CD4-positive, alpha-beta T cell (primary cell): ENCODE measurements around the gene NCDN. TPM values are rescaled to one million over a fixed set of nuclear protein-coding genes. Genes with fewer than 3 reads are reported as not detected.
"Not testable (repeated sequence)": the region's sequence is repeated elsewhere in the genome, so short reads cannot be mapped to it uniquely, and the experiment has no call there.

ENCODE experiments used
- ATAC-seq: fragments of 200-7000 bp; cut with Tn5 transposase; one replicate; pipeline ENCODE4 v1.10.0; 2022; ENCODE audit warnings: mild to moderate bottlenecking; ENCODE audit not compliant: poor library complexity
- CTCF ChIA-PET: fragments of 350-600 bp; sonication (Branson Sonifier 250); formaldehyde crosslinking; loops from one replicate; lab custom pipeline; 2021; ENCODE audit warnings: antibody characterized with exemption, inconsistent platforms; lab: Charles Lee
- POLR2A ChIA-PET: fragments of 350-600 bp; sonication (Branson Sonifier 250); formaldehyde crosslinking; loops from one replicate; lab custom pipeline; 2021; ENCODE audit warnings: antibody characterized with exemption, inconsistent platforms; lab: Charles Lee
- DNase-seq, 14 experiments: peaks; one replicate each; pipeline ENCODE4 v3.0.0-alpha.2; 2013 to 2020; ENCODE audit warnings: mixed read lengths in 2 of 14
- H3K27ac ChIP-seq, 2 donors: one replicate each; pipeline versions ENCODE4 v1.5.1 to v1.7.0; 2013; ENCODE audit warnings: low read length in 2 of 2, low read depth in 1 of 2, mild to moderate bottlenecking in 1 of 2
- H3K27me3 ChIP-seq, 2 experiments: 1 replicate in 1 of 2; 2 replicates in 1 of 2; pipeline versions ENCODE4 v1.6.1 to v1.7.0; 2013; ENCODE audit warnings: low read length in 2 of 2, control low read depth in 1 of 2, mild to moderate bottlenecking in 1 of 2, moderate library complexity in 1 of 2; ENCODE audit not compliant: insufficient read depth in 2 of 2, control insufficient read depth in 1 of 2
- H3K36me3 ChIP-seq: one replicate; pipeline ENCODE4 v1.6.1; 2013; ENCODE audit warnings: low read length, control low read depth; ENCODE audit not compliant: insufficient read depth
- H3K4me1 ChIP-seq: one replicate; pipeline ENCODE4 v1.6.1; 2013; ENCODE audit warnings: low read length, control low read depth; ENCODE audit not compliant: insufficient read depth
- H3K4me3 ChIP-seq: one replicate; pipeline ENCODE4 v1.5.1; 2013; ENCODE audit warnings: mild to moderate bottlenecking, low read length, moderate library complexity
- H3K9me3 ChIP-seq, 2 experiments: 1 replicate in 1 of 2; 2 replicates in 1 of 2; pipeline versions ENCODE4 v1.6.1 to v1.7.0; 2013; ENCODE audit warnings: low read length in 2 of 2, mild to moderate bottlenecking in 2 of 2, control low read depth in 1 of 2, moderate library complexity in 1 of 2; ENCODE audit not compliant: control insufficient read depth in 1 of 2, insufficient read depth in 1 of 2
- H3K27ac Mint-ChIP-seq: one replicate; pipeline ENCODE4 v1.8.0; 2020; ENCODE audit warnings: mixed read lengths
- H3K27me3 Mint-ChIP-seq: one replicate; pipeline ENCODE4 v1.8.0; 2021; ENCODE audit warnings: mixed read lengths
- H3K36me3 Mint-ChIP-seq: one replicate; pipeline ENCODE4 v1.8.0; 2021; ENCODE audit warnings: low read depth, mixed read lengths
- H3K4me1 Mint-ChIP-seq: one replicate; pipeline ENCODE4 v1.8.0; 2021; ENCODE audit warnings: low read depth, mixed read lengths
- H3K4me3 Mint-ChIP-seq: one replicate; pipeline ENCODE4 v1.8.0; 2020; ENCODE audit warnings: mild to moderate bottlenecking, mixed read lengths
- H3K9me3 Mint-ChIP-seq: one replicate; pipeline ENCODE4 v1.8.0; 2020; ENCODE audit warnings: mixed read lengths
- CTCF ChIP-seq: fragments of 200-600 bp; IDR thresholded peaks from one replicate; pipeline ENCODE4 v1.8.0; 2022; ENCODE audit warnings: antibody characterized with exemption, mild to moderate bottlenecking
- intact Hi-C, 2 experiments: fragments of 100-400 bp; cut with DNase I in 1 of 2; cut with micrococcal nuclease in 1 of 2; formaldehyde crosslinking; loops; one replicate each; pipeline versions ENCODE4 v1.15.1 to v1.9.0; 2023 to 2025; cut with DNase I, micrococcal nuclease
- total RNA-seq, 174 experiments: library from RNA in 2 of 174; stranded (reverse) in 2 of 174; gene quantifications; one replicate each; pipeline ENCODE4 v1.2.3 and lab custom pipeline; 2021 to 2026

The NCDN gene
- total RNA-seq, 2 experiments from 2014 or later, result 12.8 to 14.2 TPM

DNA sequence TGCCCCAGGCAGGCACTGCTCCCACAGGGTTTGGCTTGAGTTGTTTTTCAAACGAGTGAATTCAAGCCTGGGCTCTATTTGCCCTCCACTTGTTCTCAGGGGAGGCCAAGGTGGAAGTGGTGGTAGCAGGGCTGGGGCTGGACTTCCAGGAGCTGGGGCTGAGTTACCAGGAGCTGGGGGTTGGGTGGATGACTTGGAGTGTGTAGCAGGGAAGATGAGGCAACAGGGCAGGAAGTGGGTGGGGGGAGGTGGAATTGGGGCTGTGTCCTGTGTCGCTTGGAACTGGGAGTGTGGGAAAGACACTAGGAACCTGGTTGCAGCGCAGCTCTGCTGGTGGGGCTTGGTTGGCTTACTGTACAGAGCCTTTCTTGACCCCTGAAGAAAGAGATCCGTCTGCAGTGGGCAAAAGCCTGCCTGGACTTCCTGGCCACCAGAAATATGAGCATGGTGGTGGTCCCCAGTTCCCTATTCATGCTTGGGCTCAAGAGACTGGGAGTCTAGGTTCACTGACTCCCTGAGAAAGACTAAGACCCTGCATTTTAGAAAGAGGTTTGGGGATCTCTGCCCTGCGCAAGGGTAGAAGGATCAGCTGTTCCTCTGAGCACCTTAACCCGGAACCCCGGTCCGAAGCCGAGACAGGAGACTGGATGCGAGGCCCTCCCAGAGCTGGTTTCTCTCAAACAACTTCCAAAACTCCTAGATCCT, 18.6 kb downstream of the NCDN start:
- H3K36me3 Mint-ChIP-seq, result no peaks in the 10 kb centered on the region
- ATAC-seq (no peak), DNase-seq (no peak)
- Histone ChIP-seq H3K4me1 (peaks cover 31% of the 10 kb centered on the region), H3K9me3 (no peaks in the 10 kb centered on the region), H3K36me3 (no peaks in the 10 kb centered on the region), H3K27me3 (peaks cover 0 to 2% of the 10 kb centered on the region in 2 experiments), H3K27ac (no peak overlapping the region), H3K4me3 (peak overlapping the region; percentile 16)
- ChIA-PET POLR2A (interaction anchor here (1.5 to 3.0 kb wide), 4 partner anchors 19 to 193 kb away, joined by 3 to 20 read pairs (median 12); partner anchors contain the start of genes CLSPN, KIAA0319L and NCDN), CTCF (interaction anchor here (1.2 to 1.6 kb wide), 2 partner anchors 11 to 125 kb away, joined by 3 to 4 read pairs; no protein-coding TSS in a partner anchor)
- no peak overlapping the region for H3K27ac Mint-ChIP-seq
- H3K4me1 Mint-ChIP-seq, result peaks cover 26% of the 10 kb centered on the region
- intact Hi-C loops, result no loop called here
- peaks cover 5% of the 10 kb centered on the region for H3K27me3 Mint-ChIP-seq
- H3K4me3 Mint-ChIP-seq, result peak overlapping the region; percentile 88
- no peak for TF ChIP-seq CTCF
- no peaks in the 10 kb centered on the region for H3K9me3 Mint-ChIP-seq

DNA sequence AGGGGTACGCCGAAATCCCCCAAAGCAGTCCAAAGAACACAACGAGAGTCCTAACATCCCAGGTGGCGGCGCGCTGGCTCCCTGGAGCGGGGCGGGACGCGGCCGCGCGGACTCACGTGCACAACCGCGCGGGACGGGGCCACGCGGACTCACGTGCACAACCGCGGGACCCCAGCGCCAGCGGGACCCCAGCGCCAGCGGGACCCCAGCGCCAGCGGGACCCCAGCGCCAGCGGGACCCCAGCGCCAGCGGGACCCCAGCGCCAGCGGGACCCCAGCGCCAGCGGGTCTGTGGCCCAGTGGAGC, 19.1 kb downstream of the NCDN start:
- H3K36me3 ChIP-seq, H3K27ac ChIP-seq, H3K27me3 Mint-ChIP-seq, ATAC-seq, H3K36me3 Mint-ChIP-seq, intact Hi-C loops, H3K9me3 ChIP-seq, H3K27me3 ChIP-seq, H3K27ac Mint-ChIP-seq, H3K9me3 Mint-ChIP-seq, DNase-seq: not testable (repeated sequence)
- peaks cover 26% of the 10 kb centered on the region for H3K4me1 Mint-ChIP-seq
- POLR2A ChIA-PET, result interaction anchor here (1.5 to 3.0 kb wide), 4 partner anchors 20 to 193 kb away, joined by 3 to 20 read pairs (median 12); partner anchors contain the start of genes CLSPN, KIAA0319L and NCDN
- CTCF ChIA-PET, result interaction anchor here (1.0 to 1.6 kb wide), 2 partner anchors 12 to 125 kb away, joined by 3 to 4 read pairs; no protein-coding TSS in a partner anchor
- peak overlapping the region; percentile 81 for H3K4me3 ChIP-seq
- peak overlapping the region; percentile 88 for H3K4me3 Mint-ChIP-seq
- H3K4me1 ChIP-seq, result peaks cover 31% of the 10 kb centered on the region

GRCh38 chr1:35577071-35577998, 19.7 kb downstream of the NCDN start:
- no peaks in the 10 kb centered on the region for H3K9me3 Mint-ChIP-seq

More at GRCh38 chr1:35577071-35577998, 19.7 kb downstream of the NCDN start:
- no peak for TF ChIP-seq CTCF
- ATAC-seq (peak; percentile 80), DNase-seq (peak; percentile 35 to 88 (median 59))
- intact Hi-C loops, result no loop called here
- ChIA-PET POLR2A (interaction anchor here (0.8 to 3.0 kb wide), 9 partner anchors 8 to 192 kb away, joined by 3 to 20 read pairs (median 3); partner anchors contain the start of genes CLSPN, KIAA0319L and NCDN), CTCF (interaction anchor here (1.0 to 1.9 kb wide), 3 partner anchors 8 to 138 kb away, joined by 3 to 7 read pairs (median 3); no protein-coding TSS in a partner anchor)
- Mint-ChIP-seq H3K27ac (peak overlapping the region; percentile 12), H3K36me3 (no peaks in the 10 kb centered on the region), H3K4me1 (peaks cover 26% of the 10 kb centered on the region), H3K4me3 (peak overlapping the region; percentile 90), H3K27me3 (peaks cover 5% of the 10 kb centered on the region)
- Histone ChIP-seq H3K36me3 (no peaks in the 10 kb centered on the region), H3K4me1 (peaks cover 31% of the 10 kb centered on the region), H3K27ac (no peak overlapping the region), H3K9me3 (no peaks in the 10 kb centered on the region), H3K4me3 (peak overlapping the region; percentile 81), H3K27me3 (peaks cover 0 to 2% of the 10 kb centered on the region in 2 experiments)
